ENCODE measurements around the gene KCNJ2.

The KCNJ2 gene

DNA sequence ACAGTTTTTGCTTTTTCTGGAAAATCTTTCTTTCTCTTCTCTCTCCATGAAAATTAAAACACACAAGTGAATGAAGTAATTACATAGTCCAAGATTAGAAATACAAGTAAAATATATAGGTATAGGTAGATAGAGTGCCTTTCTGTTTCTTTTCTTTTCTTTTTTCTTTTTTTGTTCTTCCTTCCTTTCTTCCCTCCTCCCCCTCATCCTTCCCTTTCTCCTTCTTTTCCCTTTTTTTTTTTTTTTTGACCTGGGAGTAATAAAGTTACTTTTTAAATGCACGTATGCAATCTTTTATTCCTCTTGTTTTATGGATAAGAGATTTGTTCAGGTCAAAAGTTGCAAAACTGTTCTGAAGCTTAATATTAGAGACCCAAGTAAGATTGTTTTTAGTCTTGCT lies 34.6 kb upstream of the KCNJ2 start:
- no peaks in the 10 kb centered on the region for H3K9me2 ChIP-seq (replicated peaks; ENCODE audit: insufficient read depth, low read length)
- H3K4me2 ChIP-seq (ENCODE audit: low read depth, low read length, poor library complexity, severe bottlenecking): no peak overlapping the region
- no peaks in the 10 kb centered on the region for H3K27me3 ChIP-seq (ENCODE audit: low read length)
- no peak overlapping the region for H3K4me3 ChIP-seq (ENCODE audit: insufficient read depth, low read length, poor library complexity, severe bottlenecking)
- no peaks in the 10 kb centered on the region for H3K79me2 ChIP-seq (ENCODE audit: insufficient read depth, low read length)
- H3K27ac ChIP-seq (ENCODE audit: low read depth, low read length): no peak overlapping the region
- H3K36me3 ChIP-seq (ENCODE audit: low read length): no peaks in the 10 kb centered on the region
- no peak overlapping the region for H2AFZ ChIP-seq (ENCODE audit: low read depth, low read length, severe bottlenecking)
- H3F3A ChIP-seq (ENCODE audit: insufficient read depth): no peaks in the 10 kb centered on the region
- no peaks in the 10 kb centered on the region for H3K9me3 ChIP-seq (ENCODE audit: insufficient read depth, low read length)
- no peaks in the 10 kb centered on the region for H4K20me1 ChIP-seq (ENCODE audit: low read depth, low read length)
- TF ChIP-seq EZH2phosphoT487 (conservative IDR thresholded peaks at IDR 0.05; ENCODE audit: low read length): no peak
- TF ChIP-seq, protein P1, sequence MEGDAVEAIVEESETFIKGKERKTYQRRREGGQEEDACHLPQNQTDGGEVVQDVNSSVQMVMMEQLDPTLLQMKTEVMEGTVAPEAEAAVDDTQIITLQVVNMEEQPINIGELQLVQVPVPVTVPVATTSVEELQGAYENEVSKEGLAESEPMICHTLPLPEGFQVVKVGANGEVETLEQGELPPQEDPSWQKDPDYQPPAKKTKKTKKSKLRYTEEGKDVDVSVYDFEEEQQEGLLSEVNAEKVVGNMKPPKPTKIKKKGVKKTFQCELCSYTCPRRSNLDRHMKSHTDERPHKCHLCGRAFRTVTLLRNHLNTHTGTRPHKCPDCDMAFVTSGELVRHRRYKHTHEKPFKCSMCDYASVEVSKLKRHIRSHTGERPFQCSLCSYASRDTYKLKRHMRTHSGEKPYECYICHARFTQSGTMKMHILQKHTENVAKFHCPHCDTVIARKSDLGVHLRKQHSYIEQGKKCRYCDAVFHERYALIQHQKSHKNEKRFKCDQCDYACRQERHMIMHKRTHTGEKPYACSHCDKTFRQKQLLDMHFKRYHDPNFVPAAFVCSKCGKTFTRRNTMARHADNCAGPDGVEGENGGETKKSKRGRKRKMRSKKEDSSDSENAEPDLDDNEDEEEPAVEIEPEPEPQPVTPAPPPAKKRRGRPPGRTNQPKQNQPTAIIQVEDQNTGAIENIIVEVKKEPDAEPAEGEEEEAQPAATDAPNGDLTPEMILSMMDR (IDR thresholded peaks at IDR 0.05; ENCODE audit: insufficient read depth, low read length, poor library complexity, severe bottlenecking): no peak
- no peak overlapping the region for H3K9ac ChIP-seq (ENCODE audit: low read length)

DNA sequence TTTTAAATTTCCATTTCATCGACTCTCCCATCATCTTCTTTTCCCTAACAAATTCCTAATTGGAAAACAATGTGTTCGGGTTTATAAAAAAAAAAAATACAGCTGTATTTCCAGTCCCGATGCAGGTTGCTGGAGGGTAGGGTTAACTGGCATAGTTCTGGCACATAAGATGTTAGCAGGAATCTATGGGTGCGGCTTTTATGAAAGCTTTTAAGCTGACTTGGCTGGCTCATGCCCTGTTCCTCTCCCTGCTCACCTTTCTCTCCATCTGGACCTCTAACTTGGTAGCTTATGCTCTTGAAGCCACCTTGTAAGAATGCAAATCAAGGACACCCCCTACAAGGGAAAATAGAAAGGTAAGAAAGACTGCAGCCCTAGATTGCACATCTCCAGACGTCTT lies 33.2 kb upstream of the KCNJ2 start:
- Histone ChIP-seq H3K9ac (ENCODE audit: low read length) (no peak overlapping the region), H3K27me3 (ENCODE audit: low read length) (no peaks in the 10 kb centered on the region), H2AFZ (ENCODE audit: low read depth, low read length, severe bottlenecking) (no peak overlapping the region), H3K79me2 (ENCODE audit: insufficient read depth, low read length) (no peaks in the 10 kb centered on the region), H3F3A (ENCODE audit: insufficient read depth) (no peaks in the 10 kb centered on the region), H3K36me3 (ENCODE audit: low read length) (no peaks in the 10 kb centered on the region), H3K4me2 (ENCODE audit: low read depth, low read length, poor library complexity, severe bottlenecking) (no peak overlapping the region), H3K9me3 (ENCODE audit: insufficient read depth, low read length) (no peaks in the 10 kb centered on the region), H3K27ac (ENCODE audit: low read depth, low read length) (no peak overlapping the region), H4K20me1 (ENCODE audit: low read depth, low read length) (no peaks in the 10 kb centered on the region), H3K9me2 (replicated peaks; ENCODE audit: insufficient read depth, low read length) (no peaks in the 10 kb centered on the region), H3K4me3 (ENCODE audit: insufficient read depth, low read length, poor library complexity, severe bottlenecking) (no peak overlapping the region)
- TF ChIP-seq EZH2phosphoT487 (conservative IDR thresholded peaks at IDR 0.05; ENCODE audit: low read length): no peak
- TF ChIP-seq, protein P1 (IDR thresholded peaks at IDR 0.05; ENCODE audit: insufficient read depth, low read length, poor library complexity, severe bottlenecking): no peak

DNA sequence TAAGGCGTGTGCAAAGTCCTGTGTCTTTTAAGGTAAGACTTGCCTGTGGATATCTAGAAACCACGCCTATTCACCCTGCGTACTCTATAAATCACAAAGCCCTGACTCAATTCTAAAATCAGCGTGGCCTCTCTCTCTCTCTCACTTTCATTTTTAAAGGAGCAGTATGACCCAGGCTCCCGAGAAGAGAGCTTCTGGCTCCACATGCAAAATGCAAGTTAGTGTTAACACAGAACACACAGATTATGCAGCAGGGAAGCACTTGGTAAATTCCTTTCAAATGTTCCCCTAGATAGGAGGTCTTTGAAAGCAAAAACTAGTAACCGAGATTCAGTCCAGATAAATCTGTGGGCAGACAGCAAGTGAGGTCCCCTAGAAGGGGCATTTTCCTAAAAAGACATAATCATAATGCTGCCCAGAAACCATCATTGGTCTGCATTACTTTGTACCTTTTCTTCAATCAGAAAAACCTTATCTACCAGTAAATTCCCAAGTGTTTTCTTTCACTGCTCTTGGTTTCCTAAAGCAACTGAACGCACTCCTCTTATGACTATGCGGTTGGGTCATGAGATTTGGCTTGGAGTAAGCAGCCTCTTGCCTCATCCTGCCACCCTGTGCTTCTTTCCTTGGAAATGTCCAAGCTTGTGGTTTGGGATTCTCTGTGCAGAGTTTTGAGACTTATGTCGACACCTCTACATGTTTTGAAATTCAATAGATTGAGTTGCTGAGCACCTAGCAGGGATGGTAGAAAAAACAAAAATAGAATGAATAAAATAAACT lies 31.7 kb upstream of the KCNJ2 start:
- Histone ChIP-seq H3K4me3 (ENCODE audit: insufficient read depth, low read length, poor library complexity, severe bottlenecking) (no peak overlapping the region), H3K27ac (ENCODE audit: low read depth, low read length) (no peak overlapping the region)

More for the DNA sequence above, 31.7 kb upstream of the KCNJ2 start:
- Histone ChIP-seq H3F3A (ENCODE audit: insufficient read depth) (no peaks in the 10 kb centered on the region), H3K79me2 (ENCODE audit: insufficient read depth, low read length) (no peaks in the 10 kb centered on the region), H4K20me1 (ENCODE audit: low read depth, low read length) (no peaks in the 10 kb centered on the region), H3K9me2 (replicated peaks; ENCODE audit: insufficient read depth, low read length) (no peaks in the 10 kb centered on the region), H3K4me2 (ENCODE audit: low read depth, low read length, poor library complexity, severe bottlenecking) (peak overlapping the region; percentile 29), H2AFZ (ENCODE audit: low read depth, low read length, severe bottlenecking) (peak overlapping the region; percentile 48), H3K9me3 (ENCODE audit: insufficient read depth, low read length) (no peaks in the 10 kb centered on the region), H3K9ac (ENCODE audit: low read length) (no peak overlapping the region), H3K36me3 (ENCODE audit: low read length) (no peaks in the 10 kb centered on the region), H3K27me3 (ENCODE audit: low read length) (no peaks in the 10 kb centered on the region)
- TF ChIP-seq, protein P1 (IDR thresholded peaks at IDR 0.05; ENCODE audit: insufficient read depth, low read length, poor library complexity, severe bottlenecking): no peak
- no peak for TF ChIP-seq EZH2phosphoT487 (conservative IDR thresholded peaks at IDR 0.05; ENCODE audit: low read length)

Measured in SU-DHL-6 (cell line).